Ishikawa (cell line): ENCODE data around the gene NFS1.

Source experiments
- CREB1 ChIP-seq: IDR thresholded peaks from 2 replicates; pipeline ENCODE4 v1.6.1; 2012; ENCODE audit warnings: low read depth
- EP300 ChIP-seq: IDR thresholded peaks from 2 replicates; pipeline ENCODE4 v1.6.1; 2012; ENCODE audit warnings: borderline replicate concordance
- MAX ChIP-seq: IDR thresholded peaks from 2 replicates; pipeline ENCODE4 v1.6.1; 2012
- NFIC ChIP-seq: IDR thresholded peaks from 2 replicates; pipeline ENCODE4 v1.6.1; 2012
- TAF1 ChIP-seq: IDR thresholded peaks from 2 replicates; pipeline ENCODE4 v1.6.1; 2012; ENCODE audit warnings: low read depth, mild to moderate bottlenecking
- TEAD4 ChIP-seq: IDR thresholded peaks from 2 replicates; pipeline ENCODE4 v1.6.1; 2012
- YY1 ChIP-seq: IDR thresholded peaks from 2 replicates; pipeline ENCODE4 v1.6.1; 2012; ENCODE audit warnings: low read depth
- ZBTB7A ChIP-seq: IDR thresholded peaks from 2 replicates; pipeline ENCODE4 v1.6.1; 2012; ENCODE audit warnings: low read depth
- TF ChIP-seq, protein P1 (sequence below): IDR thresholded peaks from 2 replicates; pipeline ENCODE4 v1.6.1; 2012; ENCODE audit warnings: low read depth, mild to moderate bottlenecking
- TF ChIP-seq, protein P2 (sequence below): IDR thresholded peaks from 2 replicates; pipeline ENCODE4 v1.6.1; 2012

GRCh38 chr20:35715652-35716051 is 16.5 kb upstream of the NFS1 start:
- no peak for TF ChIP-seq MAX
- TF ChIP-seq EP300: no peak
- no peak for TF ChIP-seq YY1
- TF ChIP-seq, protein P1, sequence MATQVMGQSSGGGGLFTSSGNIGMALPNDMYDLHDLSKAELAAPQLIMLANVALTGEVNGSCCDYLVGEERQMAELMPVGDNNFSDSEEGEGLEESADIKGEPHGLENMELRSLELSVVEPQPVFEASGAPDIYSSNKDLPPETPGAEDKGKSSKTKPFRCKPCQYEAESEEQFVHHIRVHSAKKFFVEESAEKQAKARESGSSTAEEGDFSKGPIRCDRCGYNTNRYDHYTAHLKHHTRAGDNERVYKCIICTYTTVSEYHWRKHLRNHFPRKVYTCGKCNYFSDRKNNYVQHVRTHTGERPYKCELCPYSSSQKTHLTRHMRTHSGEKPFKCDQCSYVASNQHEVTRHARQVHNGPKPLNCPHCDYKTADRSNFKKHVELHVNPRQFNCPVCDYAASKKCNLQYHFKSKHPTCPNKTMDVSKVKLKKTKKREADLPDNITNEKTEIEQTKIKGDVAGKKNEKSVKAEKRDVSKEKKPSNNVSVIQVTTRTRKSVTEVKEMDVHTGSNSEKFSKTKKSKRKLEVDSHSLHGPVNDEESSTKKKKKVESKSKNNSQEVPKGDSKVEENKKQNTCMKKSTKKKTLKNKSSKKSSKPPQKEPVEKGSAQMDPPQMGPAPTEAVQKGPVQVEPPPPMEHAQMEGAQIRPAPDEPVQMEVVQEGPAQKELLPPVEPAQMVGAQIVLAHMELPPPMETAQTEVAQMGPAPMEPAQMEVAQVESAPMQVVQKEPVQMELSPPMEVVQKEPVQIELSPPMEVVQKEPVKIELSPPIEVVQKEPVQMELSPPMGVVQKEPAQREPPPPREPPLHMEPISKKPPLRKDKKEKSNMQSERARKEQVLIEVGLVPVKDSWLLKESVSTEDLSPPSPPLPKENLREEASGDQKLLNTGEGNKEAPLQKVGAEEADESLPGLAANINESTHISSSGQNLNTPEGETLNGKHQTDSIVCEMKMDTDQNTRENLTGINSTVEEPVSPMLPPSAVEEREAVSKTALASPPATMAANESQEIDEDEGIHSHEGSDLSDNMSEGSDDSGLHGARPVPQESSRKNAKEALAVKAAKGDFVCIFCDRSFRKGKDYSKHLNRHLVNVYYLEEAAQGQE: no peak
- TF ChIP-seq TAF1: no peak
- TF ChIP-seq CREB1: no peak
- no peak for TF ChIP-seq NFIC
- no peak for TF ChIP-seq ZBTB7A
- TF ChIP-seq TEAD4: no peak
- TF ChIP-seq, protein P2, sequence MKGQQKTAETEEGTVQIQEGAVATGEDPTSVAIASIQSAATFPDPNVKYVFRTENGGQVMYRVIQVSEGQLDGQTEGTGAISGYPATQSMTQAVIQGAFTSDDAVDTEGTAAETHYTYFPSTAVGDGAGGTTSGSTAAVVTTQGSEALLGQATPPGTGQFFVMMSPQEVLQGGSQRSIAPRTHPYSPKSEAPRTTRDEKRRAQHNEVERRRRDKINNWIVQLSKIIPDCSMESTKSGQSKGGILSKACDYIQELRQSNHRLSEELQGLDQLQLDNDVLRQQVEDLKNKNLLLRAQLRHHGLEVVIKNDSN: no peak
